ENCODE results near the gene EFCAB6.

The EFCAB6 gene

GRCh38 chr22:43851979-43852307 lies 39.8 kb upstream of the EFCAB6 start:
- Mint-ChIP-seq H3K4me3 (no peak overlapping the region), H3K4me1 (no peaks in the 10 kb centered on the region), H3K27ac (no peak overlapping the region), H3K27me3 (peaks cover 39% of the 10 kb centered on the region), H3K9me3 (peaks cover 4 to 6% of the 10 kb centered on the region in 2 donors)
- DNase-seq (no peak), ATAC-seq (no peak)

GRCh38 chr22:43851058-43851978 lies 39.2 kb upstream of the EFCAB6 start:
- no peak overlapping the region for H3K4me3 Mint-ChIP-seq
- peaks cover 32% of the 10 kb centered on the region for H3K27me3 Mint-ChIP-seq
- no peaks in the 10 kb centered on the region for H3K4me1 Mint-ChIP-seq
- no peaks in the 10 kb centered on the region for H3K9me3 Mint-ChIP-seq
- no peak for DNase-seq
- ATAC-seq: no peak
- H3K27ac Mint-ChIP-seq: no peak overlapping the region

- Mint-ChIP-seq H3K27me3 (peaks cover 33% of the 10 kb centered on the region), H3K4me1 (no peaks in the 10 kb centered on the region), H3K9me3 (no peaks in the 10 kb centered on the region), H3K27ac (peak overlapping the region in 1 of 2 donors; percentile 85), H3K4me3 (no peak overlapping the region)
- DNase-seq (no peak), ATAC-seq (no peak)
Measured at GRCh38 chr22:43850529-43850928, 38.4 kb upstream of the EFCAB6 start.

- no peak overlapping the region for H3K27ac Mint-ChIP-seq
- peaks cover 38% of the 10 kb centered on the region for H3K27me3 Mint-ChIP-seq
- ATAC-seq (no peak), DNase-seq (no peak)
- H3K4me1 Mint-ChIP-seq: no peaks in the 10 kb centered on the region
- H3K4me3 Mint-ChIP-seq: no peak overlapping the region
- no peaks in the 10 kb centered on the region for H3K9me3 Mint-ChIP-seq
Measured at GRCh38 chr22:43849731-43850130, 37.6 kb upstream of the EFCAB6 start.

- Mint-ChIP-seq H3K9me3 (no peaks in the 10 kb centered on the region), H3K4me3 (no peak overlapping the region), H3K27ac (peak overlapping the region in 1 of 2 donors; percentile 23), H3K27me3 (peaks cover 38% of the 10 kb centered on the region), H3K4me1 (no peaks in the 10 kb centered on the region)
- DNase-seq: no peak
- ATAC-seq: no peak
Measured at GRCh38 chr22:43848366-43849171, 36.5 kb upstream of the EFCAB6 start.

- DNase-seq: no peak
- Mint-ChIP-seq H3K27me3 (peaks cover 30% of the 10 kb centered on the region), H3K27ac (no peak overlapping the region), H3K9me3 (no peaks in the 10 kb centered on the region), H3K4me1 (no peaks in the 10 kb centered on the region), H3K4me3 (no peak overlapping the region)
- ATAC-seq: no peak
Measured at GRCh38 chr22:43847376-43848289, 35.5 kb upstream of the EFCAB6 start.

- H3K4me1 Mint-ChIP-seq: no peaks in the 10 kb centered on the region
- no peaks in the 10 kb centered on the region for H3K9me3 Mint-ChIP-seq
- ATAC-seq: no peak
- H3K27ac Mint-ChIP-seq: no peak overlapping the region
- no peak overlapping the region for H3K4me3 Mint-ChIP-seq
- peaks cover 26% of the 10 kb centered on the region for H3K27me3 Mint-ChIP-seq
- no peak for DNase-seq
Measured at GRCh38 chr22:43846966-43847365, 34.9 kb upstream of the EFCAB6 start.

GRCh38 chr22:43845981-43846380 lies 33.9 kb upstream of the EFCAB6 start:
- ATAC-seq (no peak), DNase-seq (no peak)
- Mint-ChIP-seq H3K9me3 (no peaks in the 10 kb centered on the region), H3K4me1 (no peaks in the 10 kb centered on the region), H3K4me3 (no peak overlapping the region), H3K27me3 (peaks cover 17% of the 10 kb centered on the region), H3K27ac (no peak overlapping the region)

- no peak for ATAC-seq
- Mint-ChIP-seq H3K4me3 (no peak overlapping the region), H3K27ac (no peak overlapping the region), H3K4me1 (no peaks in the 10 kb centered on the region), H3K27me3 (peaks cover 8% of the 10 kb centered on the region), H3K9me3 (no peaks in the 10 kb centered on the region)
- no peak for DNase-seq
Measured at GRCh38 chr22:43844560-43845545, 32.7 kb upstream of the EFCAB6 start.

- H3K4me1 Mint-ChIP-seq: no peaks in the 10 kb centered on the region
- H3K27me3 Mint-ChIP-seq: peaks cover 8% of the 10 kb centered on the region
Measured at GRCh38 chr22:43843783-43844530, 31.9 kb upstream of the EFCAB6 start.

GRCh38 chr22:43841742-43842141 lies 29.6 kb upstream of the EFCAB6 start:
- Mint-ChIP-seq H3K4me3 (no peak overlapping the region), H3K4me1 (no peaks in the 10 kb centered on the region), H3K27ac (no peak overlapping the region), H3K27me3 (peaks cover 8% of the 10 kb centered on the region), H3K9me3 (no peaks in the 10 kb centered on the region)
- ATAC-seq (no peak), DNase-seq (no peak)

More at GRCh38 chr22:43843783-43844530, 31.9 kb upstream of the EFCAB6 start:
- Mint-ChIP-seq H3K27ac (peak overlapping the region in 1 of 2 donors; percentile 59), H3K9me3 (no peaks in the 10 kb centered on the region), H3K4me3 (no peak overlapping the region)
- no peak for DNase-seq
- ATAC-seq: no peak

GRCh38 chr22:43840851-43841250 lies 28.7 kb upstream of the EFCAB6 start:
- H3K4me1 Mint-ChIP-seq: no peaks in the 10 kb centered on the region
- H3K4me3 Mint-ChIP-seq: no peak overlapping the region
- no peak for ATAC-seq
- peaks cover 10% of the 10 kb centered on the region for H3K27me3 Mint-ChIP-seq
- H3K27ac Mint-ChIP-seq: no peak overlapping the region
- H3K9me3 Mint-ChIP-seq: no peaks in the 10 kb centered on the region
- DNase-seq: no peak

- no peak overlapping the region for H3K27ac Mint-ChIP-seq
- no peak overlapping the region for H3K4me3 Mint-ChIP-seq
- ATAC-seq (no peak), DNase-seq (no peak)
- peaks cover 10% of the 10 kb centered on the region for H3K27me3 Mint-ChIP-seq
- no peaks in the 10 kb centered on the region for H3K9me3 Mint-ChIP-seq
- H3K4me1 Mint-ChIP-seq: no peaks in the 10 kb centered on the region
Measured at GRCh38 chr22:43840431-43840830, 28.3 kb upstream of the EFCAB6 start.

GRCh38 chr22:43839781-43840180 lies 27.7 kb upstream of the EFCAB6 start:
- Mint-ChIP-seq H3K4me1 (no peaks in the 10 kb centered on the region), H3K9me3 (no peaks in the 10 kb centered on the region), H3K27me3 (peaks cover 12% of the 10 kb centered on the region), H3K4me3 (no peak overlapping the region), H3K27ac (no peak overlapping the region)
- DNase-seq: no peak
- no peak for ATAC-seq
